Measurements from ENCODE around the gene RAP1A.

- TF ChIP-seq CTCF (optimal IDR thresholded peaks at IDR 0.05 in 1 of 3, IDR thresholded peaks at IDR 0.05 in 1 of 3, conservative IDR thresholded peaks at IDR 0.05 in 1 of 3; ENCODE audit: extremely low read depth in 1 of 3, insufficient read depth in 2 of 3, low read length in 3 of 3) (no peak), EZH2 (IDR thresholded peaks at IDR 0.05; ENCODE audit: low read length) (no peak)
Observed at GRCh38 chr1:111635324-111636009, 15.9 kb downstream of the RAP1A start.
